Naive thymus-derived CD4-positive, alpha-beta T cell (primary cell): Measurements from ENCODE around the gene CDC25C. TPM values are rescaled to one million over a fixed set of nuclear protein-coding genes. Genes with fewer than 3 reads are reported as not detected.
A peak's percentile ranks its signal among the peaks of the same experiment; 100 is the strongest.

Experiments used
- ATAC-seq: fragments of 150-1000 bp; cut with Tn5 transposase; 2 replicates; pipeline ENCODE4 v1.10.0; 2021; ENCODE audit warnings: mild to moderate bottlenecking, moderate library complexity
- CTCF ChIA-PET: fragments of 350-600 bp; sonication (Branson Sonifier 250); formaldehyde crosslinking; loops from one replicate; lab custom pipeline; 2021; ENCODE audit warnings: antibody characterized with exemption; lab: Charles Lee
- POLR2A ChIA-PET: fragments of 350-600 bp; sonication (Branson Sonifier 250); formaldehyde crosslinking; loops from one replicate; lab custom pipeline; 2021; ENCODE audit warnings: antibody characterized with exemption, inconsistent platforms; lab: Charles Lee
- DNase-seq, 9 donors: peaks; one replicate each; pipeline versions ENCODE4 v3.0.0 to v3.0.0-alpha.2; 2020 to 2022; ENCODE audit warnings: mixed read lengths in 1 of 9
- H3K27ac ChIP-seq: one replicate; pipeline ENCODE4 v1.7.0; 2013; ENCODE audit warnings: mild to moderate bottlenecking, low read depth, low read length, moderate library complexity
- H3K27me3 ChIP-seq, 2 donors: one replicate each; pipeline ENCODE4 v1.7.0; 2013; ENCODE audit warnings: low read length in 2 of 2, mild to moderate bottlenecking in 2 of 2, moderate library complexity in 2 of 2; ENCODE audit not compliant: control insufficient read depth in 2 of 2, insufficient read depth in 2 of 2
- H3K36me3 ChIP-seq, 3 experiments: 1 replicate in 2 of 3; 2 replicates in 1 of 3; pipeline ENCODE4 v1.7.0; 2013; ENCODE audit warnings: low read length in 3 of 3, mild to moderate bottlenecking in 3 of 3, moderate library complexity in 1 of 3; ENCODE audit not compliant: insufficient read depth in 3 of 3, control insufficient read depth in 2 of 3
- H3K4me1 ChIP-seq, 2 donors: one replicate each; pipeline ENCODE4 v1.7.0; 2013; ENCODE audit warnings: low read length in 2 of 2, mild to moderate bottlenecking in 2 of 2, moderate library complexity in 1 of 2; ENCODE audit not compliant: control insufficient read depth in 2 of 2, insufficient read depth in 2 of 2
- H3K4me3 ChIP-seq: 2 replicates; pipeline ENCODE4 v1.7.0; 2013; ENCODE audit warnings: mild to moderate bottlenecking, low read length
- H3K9me3 ChIP-seq, 3 experiments: 1 replicate in 2 of 3; 2 replicates in 1 of 3; pipeline ENCODE4 v1.7.0; 2013; ENCODE audit warnings: low read length in 3 of 3; ENCODE audit not compliant: control insufficient read depth in 2 of 3
- H3K27ac Mint-ChIP-seq, 9 donors: one replicate each; pipeline ENCODE4 v1.8.0; 2020 to 2022; ENCODE audit warnings: mixed read lengths in 9 of 9, mild to moderate bottlenecking in 8 of 9, moderate library complexity in 5 of 9, inconsistent platforms in 2 of 9
- H3K27me3 Mint-ChIP-seq, 5 donors: one replicate each; pipeline ENCODE4 v1.8.0; 2021 to 2022; ENCODE audit warnings: mixed read lengths in 5 of 5, mild to moderate bottlenecking in 1 of 5
- H3K36me3 Mint-ChIP-seq, 5 donors: one replicate each; pipeline ENCODE4 v1.8.0; 2020 to 2022; ENCODE audit warnings: mixed read lengths in 5 of 5, mild to moderate bottlenecking in 3 of 5, inconsistent platforms in 1 of 5
- H3K4me1 Mint-ChIP-seq, 7 donors: one replicate each; pipeline ENCODE4 v1.8.0; 2020 to 2022; ENCODE audit warnings: mixed read lengths in 7 of 7, mild to moderate bottlenecking in 3 of 7, inconsistent platforms in 1 of 7
- H3K4me3 Mint-ChIP-seq, 10 donors: one replicate each; pipeline ENCODE4 v1.8.0; 2020 to 2022; ENCODE audit warnings: mild to moderate bottlenecking in 10 of 10, mixed read lengths in 10 of 10, moderate library complexity in 6 of 10, inconsistent platforms in 2 of 10
- H3K9me3 Mint-ChIP-seq, 11 donors: one replicate each; pipeline ENCODE4 v1.8.0; 2020 to 2022; ENCODE audit warnings: mixed read lengths in 11 of 11, mild to moderate bottlenecking in 4 of 11, inconsistent platforms in 1 of 11, moderate library complexity in 1 of 11
- intact Hi-C, 2 donors: fragments of 100-400 bp; cut with micrococcal nuclease; formaldehyde crosslinking; loops; one replicate each; pipeline ENCODE4 v1.15.1; 2023
- polyA plus RNA-seq, 2 donors: library from polyadenylated mRNA; unstranded; fragments of 300-500 nt; fragmentation: Illumina TruSeq; gene quantifications; one replicate each; pipeline ENCODE4 v1.2.3, GENCODE V29; 2021
- total RNA-seq, 6 experiments: library from RNA in 5 of 6; stranded (reverse) in 5 of 6; gene quantifications; 1 replicate in 5 of 6; 2 replicates in 1 of 6; pipeline ENCODE4 v1.2.3 and lab custom pipeline; 2021 to 2026

CDC25C gene
- total and polyA plus RNA-seq, 7 experiments from 2014 or later, result 9.8 TPM; not detected in 6

DNA sequence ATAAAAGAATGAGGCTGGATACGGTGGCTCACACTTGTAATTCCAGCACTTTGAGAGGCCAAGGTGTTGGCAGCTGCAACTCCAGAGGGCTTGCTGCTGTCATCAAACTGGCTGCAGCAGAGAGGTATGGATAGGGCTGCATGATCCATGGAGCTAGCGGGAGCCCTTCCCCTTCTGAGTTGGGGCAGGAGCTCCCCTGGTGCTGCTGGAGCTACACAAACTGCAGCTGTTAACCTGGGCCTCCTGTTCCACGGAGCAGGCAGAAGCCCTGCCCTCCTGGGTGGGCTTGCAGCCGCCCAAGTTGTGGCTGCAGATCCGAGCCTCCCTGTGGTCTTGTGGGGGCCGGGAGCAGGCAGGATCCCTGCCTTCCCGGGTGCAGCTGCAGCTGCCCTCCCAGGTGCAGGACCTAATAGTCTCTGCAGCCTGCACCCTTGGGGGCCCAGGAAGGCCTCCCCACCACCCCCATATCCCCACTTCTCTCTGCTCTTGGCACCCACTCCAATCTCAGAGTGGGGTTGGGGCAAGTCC lies 15.8 kb downstream of the CDC25C start:
- Mint-ChIP-seq H3K27me3 (no peaks in the 10 kb centered on the region), H3K4me3 (no peak overlapping the region), H3K9me3 (no peaks in the 10 kb centered on the region), H3K36me3 (peaks cover 0 to 23% (median 0%) of the 10 kb centered on the region in 5 donors), H3K4me1 (no peaks in the 10 kb centered on the region), H3K27ac (no peak overlapping the region)
- intact Hi-C loops, result no loop called here
- CTCF ChIA-PET, result no interaction called here
- Histone ChIP-seq H3K9me3 (no peaks in the 10 kb centered on the region), H3K27ac (no peak overlapping the region), H3K4me3 (no peak overlapping the region), H3K36me3 (no peaks in the 10 kb centered on the region), H3K27me3 (no peaks in the 10 kb centered on the region), H3K4me1 (no peaks in the 10 kb centered on the region)
- ATAC-seq (no peak), DNase-seq (no peak)
- POLR2A ChIA-PET, result no interaction called here

DNA sequence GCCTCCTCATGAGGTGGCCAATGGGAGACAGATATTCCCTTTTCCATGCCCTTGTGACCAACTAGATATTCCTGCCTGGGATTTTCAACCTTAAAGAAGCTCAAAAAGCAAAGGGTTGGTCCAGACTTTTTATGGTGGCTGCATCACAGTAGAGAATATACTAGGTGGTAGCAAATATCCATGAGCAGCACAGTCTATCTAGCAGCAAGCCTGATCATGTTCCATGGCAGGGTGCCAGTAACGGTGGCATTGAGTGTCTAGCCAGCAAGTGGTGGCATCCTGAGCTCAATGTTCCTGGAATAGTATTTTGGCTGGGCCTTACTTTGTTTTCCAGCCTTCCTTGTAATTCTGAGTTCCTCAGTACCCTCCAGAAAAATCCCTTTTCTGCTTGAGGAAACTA lies 25.8 kb downstream of the CDC25C start:
- Mint-ChIP-seq H3K27me3 (no peaks in the 10 kb centered on the region), H3K4me1 (no peaks in the 10 kb centered on the region), H3K36me3 (peaks cover 0 to 9% (median 0%) of the 10 kb centered on the region in 5 donors), H3K9me3 (no peaks in the 10 kb centered on the region), H3K27ac (no peak overlapping the region), H3K4me3 (no peak overlapping the region)
- intact Hi-C loops, result no loop called here
- no peaks in the 10 kb centered on the region for H3K4me1 ChIP-seq
- no peaks in the 10 kb centered on the region for H3K9me3 ChIP-seq
- no peak overlapping the region for H3K27ac ChIP-seq
- ChIA-PET CTCF (no interaction called here), POLR2A (no interaction called here)
- DNase-seq (peak in 1 of 9 donors; percentile 4), ATAC-seq (no peak)
- H3K4me3 ChIP-seq, result no peak overlapping the region
- no peaks in the 10 kb centered on the region for H3K36me3 ChIP-seq
- H3K27me3 ChIP-seq, result no peaks in the 10 kb centered on the region

DNA sequence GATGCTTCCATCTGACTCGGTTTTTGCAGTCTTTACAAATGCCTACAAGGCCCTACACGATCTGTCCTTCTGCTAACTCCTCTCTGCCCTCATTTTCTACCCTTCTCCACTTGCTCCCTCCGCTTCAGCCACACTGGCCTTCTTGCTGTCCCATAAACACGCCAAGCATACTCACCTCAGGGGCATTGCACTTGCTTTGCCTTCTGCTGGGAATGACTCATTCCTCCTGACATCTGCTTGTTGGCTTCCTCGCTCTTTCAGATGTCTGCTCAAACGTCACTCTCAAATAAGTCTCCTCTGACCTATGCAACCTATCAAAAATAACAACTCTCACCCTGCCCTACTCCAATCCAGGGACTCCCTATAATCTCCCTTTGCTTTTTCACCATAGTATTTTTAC lies 28.2 kb downstream of the CDC25C start:
- H3K27ac Mint-ChIP-seq, result peak overlapping the region in 1 of 9 donors; percentile 33
- CTCF ChIA-PET, result no interaction called here
- Histone ChIP-seq H3K36me3 (no peaks in the 10 kb centered on the region), H3K27me3 (no peaks in the 10 kb centered on the region), H3K27ac (no peak overlapping the region), H3K4me3 (no peak overlapping the region), H3K9me3 (no peaks in the 10 kb centered on the region), H3K4me1 (no peaks in the 10 kb centered on the region)
- H3K4me3 Mint-ChIP-seq, result no peak overlapping the region
- DNase-seq (no peak), ATAC-seq (no peak)
- H3K9me3 Mint-ChIP-seq, result peaks cover 0 to 4% (median 0%) of the 10 kb centered on the region in 11 donors
- H3K27me3 Mint-ChIP-seq, result no peaks in the 10 kb centered on the region
- peaks cover 0 to 16% (median 0%) of the 10 kb centered on the region in 5 donors for H3K36me3 Mint-ChIP-seq
- POLR2A ChIA-PET, result no interaction called here
- intact Hi-C loops, result no loop called here
- no peaks in the 10 kb centered on the region for H3K4me1 Mint-ChIP-seq

DNA sequence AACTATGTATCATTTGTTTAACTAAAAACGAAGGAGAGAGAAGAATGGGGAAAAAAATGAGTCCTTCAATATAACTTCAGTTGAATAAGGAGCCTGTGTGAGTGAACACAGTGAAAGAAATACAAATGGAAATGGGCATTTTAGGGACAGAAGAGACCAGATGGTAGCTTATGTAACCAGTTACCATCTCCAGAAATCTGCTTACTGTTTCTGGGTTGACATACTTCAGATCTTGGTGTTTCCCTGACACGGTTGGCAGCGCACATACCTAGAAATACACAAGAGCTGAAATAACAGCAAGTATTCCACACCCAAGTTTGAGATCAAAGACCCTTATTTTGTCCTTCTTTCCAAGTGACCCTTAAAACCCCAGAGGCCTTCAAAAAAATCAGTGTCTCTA lies 42.3 kb downstream of the CDC25C start:
- ChIA-PET CTCF (no interaction called here), POLR2A (interaction anchor here (0.6 kb wide), 1 partner anchor 8 kb away, joined by 3 read pairs; no protein-coding TSS in a partner anchor)
- Histone ChIP-seq H3K36me3 (no peaks in the 10 kb centered on the region), H3K9me3 (no peaks in the 10 kb centered on the region), H3K27me3 (no peaks in the 10 kb centered on the region), H3K27ac (no peak overlapping the region), H3K4me3 (no peak overlapping the region), H3K4me1 (no peaks in the 10 kb centered on the region)
- no peak for ATAC-seq
- no peaks in the 10 kb centered on the region for H3K27me3 Mint-ChIP-seq
- no peak for DNase-seq
- H3K9me3 Mint-ChIP-seq, result no peaks in the 10 kb centered on the region
- no peaks in the 10 kb centered on the region for H3K4me1 Mint-ChIP-seq
- intact Hi-C loops, result no loop called here
- H3K36me3 Mint-ChIP-seq, result peaks cover 0 to 3% (median 0%) of the 10 kb centered on the region in 5 donors
- H3K4me3 Mint-ChIP-seq, result no peak overlapping the region
- no peak overlapping the region for H3K27ac Mint-ChIP-seq

DNA sequence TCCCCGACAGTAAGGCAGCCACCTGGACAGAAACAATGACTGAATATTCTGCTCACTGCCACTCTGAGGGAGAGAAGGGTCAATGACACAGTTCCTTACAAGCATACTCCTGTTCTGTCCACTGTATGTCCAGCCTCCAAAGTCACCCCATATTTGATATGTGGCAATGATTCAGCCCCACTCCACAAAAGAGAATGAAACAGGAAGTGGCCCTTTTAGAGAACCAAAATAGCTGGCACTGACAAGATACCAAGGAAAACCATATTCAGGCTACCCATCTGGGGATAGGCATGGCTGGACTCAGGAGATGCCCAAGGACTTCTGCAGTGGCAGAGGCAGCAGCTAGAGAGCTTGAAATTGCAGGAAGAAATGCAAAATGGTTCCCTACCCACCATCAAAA lies 44.4 kb downstream of the CDC25C start:
- H3K36me3 ChIP-seq, result no peaks in the 10 kb centered on the region
- H3K4me1 ChIP-seq, result no peaks in the 10 kb centered on the region
- H3K27me3 Mint-ChIP-seq, result no peaks in the 10 kb centered on the region
- no peak overlapping the region for H3K4me3 ChIP-seq
- no peak overlapping the region for H3K27ac ChIP-seq
- no peaks in the 10 kb centered on the region for H3K9me3 Mint-ChIP-seq
- H3K27me3 ChIP-seq, result no peaks in the 10 kb centered on the region
- ATAC-seq, result no peak
- CTCF ChIA-PET, result no interaction called here
- no peaks in the 10 kb centered on the region for H3K4me1 Mint-ChIP-seq
- H3K9me3 ChIP-seq, result no peaks in the 10 kb centered on the region
- no peak overlapping the region for H3K27ac Mint-ChIP-seq
- intact Hi-C loops, result no loop called here
- H3K36me3 Mint-ChIP-seq, result peaks cover 0 to 3% (median 0%) of the 10 kb centered on the region in 5 donors
- no peak for DNase-seq
- POLR2A ChIA-PET, result no interaction called here
- H3K4me3 Mint-ChIP-seq, result no peak overlapping the region

DNA sequence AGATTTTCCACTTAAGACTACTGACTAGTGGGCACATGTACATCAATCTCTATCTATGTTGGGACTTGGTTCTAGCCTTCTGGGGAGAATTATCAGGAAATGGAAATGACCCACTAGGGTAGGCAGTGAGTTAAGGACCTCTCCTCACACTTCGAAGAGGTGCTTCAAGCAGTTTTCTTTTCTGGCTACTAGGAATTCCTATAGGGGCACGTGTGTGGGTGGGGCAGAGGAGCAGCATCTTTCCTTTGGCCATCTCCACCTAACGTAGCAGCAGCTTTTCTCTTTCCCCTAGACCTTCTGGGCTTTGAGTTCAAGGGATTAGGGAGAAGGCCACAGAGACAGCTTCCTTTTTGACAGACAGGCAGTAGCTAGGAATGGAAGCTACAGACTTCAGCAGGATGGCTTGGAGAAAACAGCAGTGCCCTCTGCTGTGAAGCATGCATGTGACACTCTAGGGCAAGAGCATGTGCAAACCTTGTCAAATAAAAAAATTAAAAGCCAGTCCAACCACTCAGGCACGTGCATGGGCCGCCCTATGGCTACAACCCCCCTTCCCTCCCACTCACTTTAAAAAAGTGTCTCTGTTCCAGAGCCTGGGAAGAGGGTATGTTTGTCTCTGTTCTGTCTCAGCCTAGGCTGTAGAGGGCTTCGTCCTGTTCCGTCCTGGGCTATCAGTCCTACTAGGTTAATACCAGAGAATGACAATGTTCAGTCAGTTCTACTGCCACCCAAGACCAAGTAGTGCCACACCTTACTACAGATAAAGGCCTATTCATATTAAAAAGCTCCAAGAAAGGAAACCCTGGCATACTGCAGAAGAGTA lies 48.5 kb downstream of the CDC25C start:
- intact Hi-C loops, result loop anchor here (1.0 to 5.0 kb wide), 2 partner anchors 103 to 206 kb away; no protein-coding TSS in a partner anchor
- DNase-seq, result no peak
- CTCF ChIA-PET, result interaction anchor here (0.7 kb wide), 1 partner anchor 99 kb away, joined by 3 read pairs; no protein-coding TSS in a partner anchor

More for the DNA sequence above, 48.5 kb downstream of the CDC25C start:
- Mint-ChIP-seq H3K27ac (no peak overlapping the region), H3K4me1 (no peaks in the 10 kb centered on the region), H3K4me3 (no peak overlapping the region), H3K36me3 (peaks cover 0 to 3% (median 0%) of the 10 kb centered on the region in 5 donors), H3K27me3 (no peaks in the 10 kb centered on the region), H3K9me3 (no peaks in the 10 kb centered on the region)
- no peaks in the 10 kb centered on the region for H3K27me3 ChIP-seq
- no peak overlapping the region for H3K4me3 ChIP-seq
- no peak overlapping the region for H3K27ac ChIP-seq
- ATAC-seq, result peak; percentile 36
- H3K9me3 ChIP-seq, result no peaks in the 10 kb centered on the region
- POLR2A ChIA-PET, result interaction anchor here (0.6 kb wide), 1 partner anchor 42 kb away, joined by 3 read pairs; no protein-coding TSS in a partner anchor
- no peaks in the 10 kb centered on the region for H3K4me1 ChIP-seq
- H3K36me3 ChIP-seq, result no peaks in the 10 kb centered on the region
